ENCODE results near the gene D2HGDH. TPM values are rescaled to one million over a fixed set of nuclear protein-coding genes. Genes with fewer than 3 reads are reported as not detected.

The D2HGDH gene
- total RNA-seq, 4 donors from 2014 or later = 37.7 to 160 (median 62.2) TPM

GRCh38 chr2:241793385-241793784 lies 59.0 kb downstream of the D2HGDH start:
- H3K27me3 ChIP-seq = no peaks in the 10 kb centered on the region
- no peak for DNase-seq (ENCODE audit: low spot score in 2 of 2)
- no peaks in the 10 kb centered on the region for H3K36me3 ChIP-seq
- whole genome bisulfite sequencing = 92% methylated on average over 5 of the region's 5 CpGs
- no peak overlapping the region for H3K27ac ChIP-seq
- TF ChIP-seq CTCF (IDR thresholded peaks at IDR 0.05) (no peak), EP300 (IDR thresholded peaks at IDR 0.05) (no peak), POLR2AphosphoS5 (IDR thresholded peaks at IDR 0.05) (no peak), POLR2A (IDR thresholded peaks at IDR 0.05) (no peak)
- H3K4me1 ChIP-seq = no peaks in the 10 kb centered on the region
- H3K4me3 ChIP-seq = no peak overlapping the region
- no peaks in the 10 kb centered on the region for H3K9me3 ChIP-seq

DNA sequence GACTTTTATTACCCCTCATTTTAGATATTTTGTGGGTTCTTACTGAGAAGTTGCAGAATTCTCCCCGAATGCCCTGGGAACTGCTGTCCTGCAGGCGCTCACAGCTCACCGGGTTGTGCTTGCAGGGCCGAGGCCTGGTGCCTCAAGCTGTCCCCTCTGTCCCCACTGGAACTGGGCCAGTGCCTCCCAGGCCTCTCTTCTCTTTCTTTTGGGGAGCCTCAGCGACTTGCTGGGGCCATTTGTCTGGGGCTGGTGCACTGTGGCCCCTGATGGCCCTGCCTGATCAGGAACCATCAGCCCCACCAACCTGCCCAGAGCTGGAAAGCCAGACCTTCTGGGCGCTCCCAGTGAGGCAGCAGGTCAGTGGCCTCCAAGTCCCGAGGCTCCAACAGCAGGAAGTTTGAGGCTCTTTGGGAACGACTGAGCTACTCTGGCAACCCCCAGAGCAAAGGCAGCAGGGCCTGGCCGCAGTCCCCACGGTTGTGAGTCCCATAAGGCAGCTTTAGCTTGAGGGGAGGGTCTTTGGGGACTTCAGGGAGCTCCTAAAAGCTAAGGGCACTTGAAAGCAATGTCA lies 59.9 kb downstream of the D2HGDH start:
- no peaks in the 10 kb centered on the region for H3K9me3 ChIP-seq
- 89% methylated on average over 10 of the region's 10 CpGs for WGBS
- no peaks in the 10 kb centered on the region for H3K36me3 ChIP-seq
- H3K27ac ChIP-seq = no peak overlapping the region
- H3K4me1 ChIP-seq = no peaks in the 10 kb centered on the region
- no peaks in the 10 kb centered on the region for H3K27me3 ChIP-seq
- H3K4me3 ChIP-seq = no peak overlapping the region
- no peak for TF ChIP-seq EP300 (IDR thresholded peaks at IDR 0.05)
- no peak for TF ChIP-seq POLR2A (IDR thresholded peaks at IDR 0.05)
- TF ChIP-seq POLR2AphosphoS5 (IDR thresholded peaks at IDR 0.05) = no peak
- no peak for TF ChIP-seq CTCF (IDR thresholded peaks at IDR 0.05)
- no peak for DNase-seq (ENCODE audit: low spot score in 2 of 2)

GRCh38 chr2:241795021-241795999 lies 60.9 kb downstream of the D2HGDH start:
- H3K36me3 ChIP-seq = no peaks in the 10 kb centered on the region
- no peak for DNase-seq (ENCODE audit: low spot score in 2 of 2)
- no peaks in the 10 kb centered on the region for H3K4me1 ChIP-seq
- no peak for TF ChIP-seq EP300 (IDR thresholded peaks at IDR 0.05)
- no peak for TF ChIP-seq POLR2A (IDR thresholded peaks at IDR 0.05)
- TF ChIP-seq POLR2AphosphoS5 (IDR thresholded peaks at IDR 0.05) = no peak
- no peak for TF ChIP-seq CTCF (IDR thresholded peaks at IDR 0.05)
- no peak overlapping the region for H3K27ac ChIP-seq
- no peaks in the 10 kb centered on the region for H3K27me3 ChIP-seq
- 82% methylated on average over 31 of the region's 31 CpGs for WGBS
- no peaks in the 10 kb centered on the region for H3K9me3 ChIP-seq
- H3K4me3 ChIP-seq = no peak overlapping the region

- DNase-seq (ENCODE audit: low spot score in 2 of 2) = no peak
- no peak overlapping the region for H3K27ac ChIP-seq
- TF ChIP-seq CTCF (IDR thresholded peaks at IDR 0.05) (no peak), POLR2AphosphoS5 (IDR thresholded peaks at IDR 0.05) (no peak), POLR2A (IDR thresholded peaks at IDR 0.05) (no peak), EP300 (IDR thresholded peaks at IDR 0.05) (no peak)
- H3K9me3 ChIP-seq = no peaks in the 10 kb centered on the region
- no peak overlapping the region for H3K4me3 ChIP-seq
- H3K27me3 ChIP-seq = no peaks in the 10 kb centered on the region
- no peaks in the 10 kb centered on the region for H3K36me3 ChIP-seq
- WGBS = 100% methylated on average over 5 of the region's 13 CpGs
- H3K4me1 ChIP-seq = no peaks in the 10 kb centered on the region
These were observed 61.8 kb downstream of the D2HGDH start for GRCh38 chr2:241796209-241796608.

DNA sequence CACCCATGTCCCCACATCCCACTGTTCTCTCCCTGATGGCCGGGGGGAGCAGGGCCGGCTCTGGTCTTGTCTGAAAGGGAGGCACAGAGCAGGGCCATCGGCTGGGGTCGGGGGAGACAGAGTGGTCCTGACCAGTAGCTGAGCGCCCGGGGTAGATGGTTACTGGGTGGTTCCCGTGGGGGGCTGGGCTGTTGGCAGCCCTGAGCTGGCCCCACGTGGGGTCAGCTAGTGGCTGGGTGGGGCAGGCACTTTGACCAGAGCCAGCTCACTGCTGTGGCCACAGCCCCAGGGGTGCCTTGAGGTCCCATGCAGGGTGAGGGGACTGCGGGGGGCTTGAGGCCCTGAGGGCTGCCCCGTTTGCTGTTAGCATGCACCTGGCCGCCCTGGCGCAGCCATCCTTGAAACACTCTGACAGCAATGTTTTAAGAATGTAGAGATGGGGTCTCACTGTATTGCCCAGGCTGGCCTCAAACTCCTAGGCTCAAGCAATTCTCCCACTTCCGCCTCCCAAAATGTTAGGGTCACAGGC lies 62.2 kb downstream of the D2HGDH start:
- Histone ChIP-seq H3K9me3 (no peaks in the 10 kb centered on the region), H3K4me3 (no peak overlapping the region), H3K36me3 (no peaks in the 10 kb centered on the region), H3K4me1 (no peaks in the 10 kb centered on the region), H3K27ac (no peak overlapping the region), H3K27me3 (no peaks in the 10 kb centered on the region)
- no peak for DNase-seq (ENCODE audit: low spot score in 2 of 2)
- 88% methylated on average over 13 of the region's 13 CpGs for WGBS
- no peak for TF ChIP-seq EP300 (IDR thresholded peaks at IDR 0.05)
- TF ChIP-seq POLR2A (IDR thresholded peaks at IDR 0.05) = no peak
- TF ChIP-seq CTCF (IDR thresholded peaks at IDR 0.05) = no peak
- no peak for TF ChIP-seq POLR2AphosphoS5 (IDR thresholded peaks at IDR 0.05)

Measured in suprapubic skin (tissue), 4 donors.